ENCODE results near the gene SEC16A. TPM values are rescaled to one million over a fixed set of nuclear protein-coding genes. Genes with fewer than 3 reads are reported as not detected.

The SEC16A gene
- total RNA-seq, 1 experiment from 2014 or later = 85.8 TPM

DNA sequence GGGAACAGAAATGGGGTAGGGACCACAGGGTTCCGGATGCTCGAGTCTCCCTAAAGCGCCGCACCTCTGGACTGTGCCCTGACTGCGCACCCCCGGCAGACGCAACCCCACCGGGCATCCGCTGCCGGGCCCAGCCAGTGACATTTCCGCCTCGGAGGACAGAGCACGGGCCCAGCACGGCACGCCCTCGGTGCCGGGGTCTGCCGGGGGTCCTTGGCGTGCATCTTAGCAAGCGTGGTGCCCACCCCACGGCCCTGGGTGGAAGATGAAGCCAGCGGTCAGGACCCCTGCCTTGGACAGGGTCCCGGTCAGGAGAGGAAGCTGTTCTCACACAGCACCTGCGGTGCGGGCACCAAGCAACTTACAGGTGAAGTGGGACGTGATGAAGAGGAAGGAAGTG is 50.2 kb downstream of the SEC16A start:
- H3K36me3 Mint-ChIP-seq (ENCODE audit: insufficient read depth, unreplicated experiment) = peaks cover 19% of the 10 kb centered on the region
- DNase-seq (ENCODE audit: unreplicated experiment) = no peak
- H3K4me3 Mint-ChIP-seq (ENCODE audit: unreplicated experiment) = no peak overlapping the region
- H3K27me3 Mint-ChIP-seq (ENCODE audit: insufficient read depth, unreplicated experiment) = no peaks in the 10 kb centered on the region
- ChIA-PET POLR2A (interaction anchor here (1.0 to 1.1 kb wide), 2 partner anchors 13 to 21 kb away, joined by 3 to 4 read pairs; no protein-coding TSS in a partner anchor), CTCF (no interaction called here)
- no peaks in the 10 kb centered on the region for H3K9me3 Mint-ChIP-seq (ENCODE audit: unreplicated experiment)
- intact Hi-C loops (cut with micrococcal nuclease) = no loop called here
- no TSS peak for BruUV-seq (replicated peaks)
- H3K4me1 Mint-ChIP-seq (ENCODE audit: insufficient read depth, unreplicated experiment) = peaks cover 14% of the 10 kb centered on the region
- H3K27ac Mint-ChIP-seq (ENCODE audit: low read depth, unreplicated experiment) = no peak overlapping the region
- TF ChIP-seq CTCF (IDR thresholded peaks at IDR 0.05; ENCODE audit: unreplicated experiment) = no peak

- intact Hi-C loops (cut with micrococcal nuclease) = no loop called here
- H3K36me3 Mint-ChIP-seq (ENCODE audit: insufficient read depth, unreplicated experiment) = peaks cover 26% of the 10 kb centered on the region
- DNase-seq (ENCODE audit: unreplicated experiment) = no peak
- H3K4me3 Mint-ChIP-seq (ENCODE audit: unreplicated experiment) = no peak overlapping the region
- no TSS peak for BruUV-seq (replicated peaks)
- TF ChIP-seq CTCF (IDR thresholded peaks at IDR 0.05; ENCODE audit: unreplicated experiment) = no peak
- POLR2A ChIA-PET = no interaction called here
- H3K27ac Mint-ChIP-seq (ENCODE audit: low read depth, unreplicated experiment) = no peak overlapping the region
- CTCF ChIA-PET = no interaction called here
- H3K27me3 Mint-ChIP-seq (ENCODE audit: insufficient read depth, unreplicated experiment) = no peaks in the 10 kb centered on the region
- peaks cover 7% of the 10 kb centered on the region for H3K4me1 Mint-ChIP-seq (ENCODE audit: insufficient read depth, unreplicated experiment)
- no peaks in the 10 kb centered on the region for H3K9me3 Mint-ChIP-seq (ENCODE audit: unreplicated experiment)
Observed at GRCh38 chr9:136431782-136432350, 51.0 kb downstream of the SEC16A start.

DNA sequence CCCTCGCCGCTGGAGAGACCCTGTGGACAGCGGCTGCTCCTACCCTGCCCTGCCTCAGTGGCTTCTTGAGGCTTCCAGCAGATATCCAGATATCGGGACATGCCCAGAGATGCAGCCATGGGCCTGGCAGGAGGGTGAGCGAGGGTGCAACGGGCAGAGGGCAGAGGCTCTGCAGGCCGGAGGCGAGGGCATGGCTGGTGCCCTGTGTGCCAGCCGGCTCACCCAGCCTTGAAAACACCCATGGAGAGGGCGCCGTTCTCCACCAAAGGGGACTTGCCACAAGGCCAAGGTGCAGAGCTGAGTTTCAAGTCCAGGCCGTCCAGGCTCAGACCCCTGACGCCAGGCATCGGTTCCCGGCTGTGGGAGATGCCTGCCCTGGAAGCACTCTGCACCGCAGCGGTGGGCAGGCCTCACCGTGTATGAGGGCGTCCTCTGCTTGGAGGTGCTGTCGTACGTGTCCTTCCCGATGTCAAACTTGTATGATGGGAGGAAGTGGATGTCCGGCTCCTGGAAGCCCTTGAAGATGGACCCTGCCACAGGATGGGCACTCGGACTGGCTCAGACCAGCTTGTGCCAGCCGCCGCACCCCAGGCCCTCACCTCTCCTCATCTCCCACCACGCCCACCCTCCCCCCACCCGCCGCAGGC is 52.1 kb downstream of the SEC16A start:
- Mint-ChIP-seq H3K9me3 (ENCODE audit: unreplicated experiment) (no peaks in the 10 kb centered on the region), H3K27ac (ENCODE audit: low read depth, unreplicated experiment) (no peak overlapping the region), H3K27me3 (ENCODE audit: insufficient read depth, unreplicated experiment) (no peaks in the 10 kb centered on the region), H3K4me1 (ENCODE audit: insufficient read depth, unreplicated experiment) (no peaks in the 10 kb centered on the region), H3K4me3 (ENCODE audit: unreplicated experiment) (no peak overlapping the region), H3K36me3 (ENCODE audit: insufficient read depth, unreplicated experiment) (peaks cover 26% of the 10 kb centered on the region)
- POLR2A ChIA-PET = no interaction called here
- intact Hi-C loops (cut with micrococcal nuclease) = no loop called here
- DNase-seq (ENCODE audit: unreplicated experiment) = no peak
- no peak for TF ChIP-seq CTCF (IDR thresholded peaks at IDR 0.05; ENCODE audit: unreplicated experiment)
- CTCF ChIA-PET = interaction anchor here (0.6 kb wide), 2 partner anchors 194 to 567 kb away, joined by 3 read pairs; no protein-coding TSS in a partner anchor
- BruUV-seq (replicated peaks) = no TSS peak

- POLR2A ChIA-PET = interaction anchor here (0.9 kb wide), 1 partner anchor 19 kb away, joined by 3 read pairs; no protein-coding TSS in a partner anchor
- Mint-ChIP-seq H3K9me3 (ENCODE audit: unreplicated experiment) (no peaks in the 10 kb centered on the region), H3K36me3 (ENCODE audit: insufficient read depth, unreplicated experiment) (peaks cover 33% of the 10 kb centered on the region), H3K27me3 (ENCODE audit: insufficient read depth, unreplicated experiment) (no peaks in the 10 kb centered on the region), H3K27ac (ENCODE audit: low read depth, unreplicated experiment) (no peak overlapping the region), H3K4me3 (ENCODE audit: unreplicated experiment) (no peak overlapping the region), H3K4me1 (ENCODE audit: insufficient read depth, unreplicated experiment) (no peaks in the 10 kb centered on the region)
- no peak for DNase-seq (ENCODE audit: unreplicated experiment)
- BruUV-seq (replicated peaks) = no TSS peak
- intact Hi-C loops (cut with micrococcal nuclease) = no loop called here
- CTCF ChIA-PET = interaction anchor here (0.6 kb wide), 3 partner anchors 195 to 825 kb away, joined by 3 to 4 read pairs (median 3); no protein-coding TSS in a partner anchor
- no peak for TF ChIP-seq CTCF (IDR thresholded peaks at IDR 0.05; ENCODE audit: unreplicated experiment)
Observed at GRCh38 chr9:136429683-136430491, 53.0 kb downstream of the SEC16A start.
